ENCODE data around the gene LRRC17.
"Not testable (repeated sequence)": the region's sequence is repeated elsewhere in the genome, so short reads cannot be mapped to it uniquely, and the experiment has no call there.

Gene LRRC17

GRCh38 chr7:102943423-102944169 is 30.8 kb downstream of the LRRC17 start:
- no peak for DNase-seq

GRCh38 chr7:102944241-102944640 is 31.4 kb downstream of the LRRC17 start:
- DNase-seq = no peak

- DNase-seq = no peak
Observed at GRCh38 chr7:102951839-102952238, 39.0 kb downstream of the LRRC17 start.

GRCh38 chr7:102953406-102953805 is 40.6 kb downstream of the LRRC17 start:
- DNase-seq = no peak

- not testable (repeated sequence) for DNase-seq
Observed at GRCh38 chr7:102954359-102954758, 41.6 kb downstream of the LRRC17 start.

- DNase-seq = not testable (repeated sequence)
Observed at GRCh38 chr7:102958004-102958403, 45.2 kb downstream of the LRRC17 start.

GRCh38 chr7:102961993-102962392 is 49.2 kb downstream of the LRRC17 start:
- DNase-seq = not testable (repeated sequence)

GRCh38 chr7:102966465-102966864 is 53.7 kb downstream of the LRRC17 start:
- DNase-seq = no peak

- no peak for DNase-seq
Observed at GRCh38 chr7:102967798-102968197, 55.0 kb downstream of the LRRC17 start.

GRCh38 chr7:102973096-102973802 is 60.4 kb downstream of the LRRC17 start:
- DNase-seq = no peak

GRCh38 chr7:102974366-102975236 is 61.8 kb downstream of the LRRC17 start:
- DNase-seq = no peak

- no peak for DNase-seq
Observed at GRCh38 chr7:102975854-102976253, 63.1 kb downstream of the LRRC17 start.

- DNase-seq = no peak
Observed at GRCh38 chr7:102976493-102976892, 63.7 kb downstream of the LRRC17 start.

- not testable (repeated sequence) for DNase-seq
Observed at GRCh38 chr7:102977586-102977985, 64.8 kb downstream of the LRRC17 start.

GRCh38 chr7:102978284-102978683 is 65.5 kb downstream of the LRRC17 start:
- no peak for DNase-seq

GRCh38 chr7:102979670-102980069 is 66.9 kb downstream of the LRRC17 start:
- no peak for DNase-seq

- no peak for DNase-seq
Observed at GRCh38 chr7:102981451-102981850, 68.7 kb downstream of the LRRC17 start.

- DNase-seq = no peak
Observed at GRCh38 chr7:102982235-102982634, 69.4 kb downstream of the LRRC17 start.

GRCh38 chr7:102983602-102984001 is 70.8 kb downstream of the LRRC17 start:
- no peak for DNase-seq

GRCh38 chr7:102985176-102985783 is 72.5 kb downstream of the LRRC17 start:
- DNase-seq = no peak

- no peak for DNase-seq
Observed at GRCh38 chr7:102988088-102988487, 75.3 kb downstream of the LRRC17 start.

GRCh38 chr7:102988631-102989560 is 76.1 kb downstream of the LRRC17 start:
- DNase-seq = no peak
